ENCODE results near the gene RNGTT.

- TF ChIP-seq, protein P1, sequence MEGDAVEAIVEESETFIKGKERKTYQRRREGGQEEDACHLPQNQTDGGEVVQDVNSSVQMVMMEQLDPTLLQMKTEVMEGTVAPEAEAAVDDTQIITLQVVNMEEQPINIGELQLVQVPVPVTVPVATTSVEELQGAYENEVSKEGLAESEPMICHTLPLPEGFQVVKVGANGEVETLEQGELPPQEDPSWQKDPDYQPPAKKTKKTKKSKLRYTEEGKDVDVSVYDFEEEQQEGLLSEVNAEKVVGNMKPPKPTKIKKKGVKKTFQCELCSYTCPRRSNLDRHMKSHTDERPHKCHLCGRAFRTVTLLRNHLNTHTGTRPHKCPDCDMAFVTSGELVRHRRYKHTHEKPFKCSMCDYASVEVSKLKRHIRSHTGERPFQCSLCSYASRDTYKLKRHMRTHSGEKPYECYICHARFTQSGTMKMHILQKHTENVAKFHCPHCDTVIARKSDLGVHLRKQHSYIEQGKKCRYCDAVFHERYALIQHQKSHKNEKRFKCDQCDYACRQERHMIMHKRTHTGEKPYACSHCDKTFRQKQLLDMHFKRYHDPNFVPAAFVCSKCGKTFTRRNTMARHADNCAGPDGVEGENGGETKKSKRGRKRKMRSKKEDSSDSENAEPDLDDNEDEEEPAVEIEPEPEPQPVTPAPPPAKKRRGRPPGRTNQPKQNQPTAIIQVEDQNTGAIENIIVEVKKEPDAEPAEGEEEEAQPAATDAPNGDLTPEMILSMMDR (IDR thresholded peaks at IDR 0.05) = no peak
- TF ChIP-seq POLR2A (IDR thresholded peaks at IDR 0.05) = no peak
- TF ChIP-seq EP300 (IDR thresholded peaks at IDR 0.05) = no peak
Measured at GRCh38 chr6:88563277-88563625, 400.2 kb downstream of the RNGTT start.
